Upper lobe of right lung (tissue), 1 donor: Measurements from ENCODE around the gene MPST. TPM values are rescaled to one million over a fixed set of nuclear protein-coding genes. Genes with fewer than 3 reads are reported as not detected.

Source experiments
- ATAC-seq: fragments of 200-7000 bp; cut with Tn5 transposase; one replicate; pipeline ENCODE4 v1.9.1; 2020; ENCODE audit warnings: mild to moderate bottlenecking, moderate library complexity
- DNase-seq: peaks from one replicate; pipeline ENCODE4 v3.0.0-alpha.2; 2020
- H3K27ac ChIP-seq: fragments of 200-600 bp; one replicate; pipeline ENCODE4 v1.8.0; 2022
- H3K27me3 ChIP-seq: fragments of 200-600 bp; one replicate; pipeline ENCODE4 v1.8.0; 2022; ENCODE audit warnings: mild to moderate bottlenecking
- H3K36me3 ChIP-seq: fragments of 200-600 bp; one replicate; pipeline ENCODE4 v1.8.0; 2022
- H3K4me1 ChIP-seq: fragments of 200-600 bp; one replicate; pipeline ENCODE4 v1.8.0; 2022
- H3K4me3 ChIP-seq: fragments of 200-600 bp; one replicate; pipeline ENCODE4 v1.8.0; 2022; ENCODE audit warnings: mild to moderate bottlenecking
- H3K9me3 ChIP-seq: fragments of 200-600 bp; one replicate; pipeline ENCODE4 v1.8.0; 2022
- intact Hi-C: fragments of 100-400 bp; cut with DNase I; formaldehyde crosslinking; loops from one replicate; pipeline ENCODE4 v1.11.0; 2022
- total RNA-seq: library from RNA; stranded (reverse); fragmentation: NEBNext Ultra II Directional; extraction: Animal tissue kit (Norgen Biotek cat#: 25700); gene quantifications from one replicate; pipeline ENCODE4 v1.2.1, GENCODE V29; 2021
- TF ChIP-seq, protein P1 (sequence below): fragments of 200-600 bp; IDR thresholded peaks from one replicate; pipeline ENCODE4 v1.8.0; 2022; ENCODE audit warnings: antibody characterized with exemption
- donor health status: DM: no; HTN: yes; CAD: no; lungs with severe emphysema.

MPST gene
- total RNA-seq, 1 donor from 2014 or later = 71.4 TPM

DNA sequence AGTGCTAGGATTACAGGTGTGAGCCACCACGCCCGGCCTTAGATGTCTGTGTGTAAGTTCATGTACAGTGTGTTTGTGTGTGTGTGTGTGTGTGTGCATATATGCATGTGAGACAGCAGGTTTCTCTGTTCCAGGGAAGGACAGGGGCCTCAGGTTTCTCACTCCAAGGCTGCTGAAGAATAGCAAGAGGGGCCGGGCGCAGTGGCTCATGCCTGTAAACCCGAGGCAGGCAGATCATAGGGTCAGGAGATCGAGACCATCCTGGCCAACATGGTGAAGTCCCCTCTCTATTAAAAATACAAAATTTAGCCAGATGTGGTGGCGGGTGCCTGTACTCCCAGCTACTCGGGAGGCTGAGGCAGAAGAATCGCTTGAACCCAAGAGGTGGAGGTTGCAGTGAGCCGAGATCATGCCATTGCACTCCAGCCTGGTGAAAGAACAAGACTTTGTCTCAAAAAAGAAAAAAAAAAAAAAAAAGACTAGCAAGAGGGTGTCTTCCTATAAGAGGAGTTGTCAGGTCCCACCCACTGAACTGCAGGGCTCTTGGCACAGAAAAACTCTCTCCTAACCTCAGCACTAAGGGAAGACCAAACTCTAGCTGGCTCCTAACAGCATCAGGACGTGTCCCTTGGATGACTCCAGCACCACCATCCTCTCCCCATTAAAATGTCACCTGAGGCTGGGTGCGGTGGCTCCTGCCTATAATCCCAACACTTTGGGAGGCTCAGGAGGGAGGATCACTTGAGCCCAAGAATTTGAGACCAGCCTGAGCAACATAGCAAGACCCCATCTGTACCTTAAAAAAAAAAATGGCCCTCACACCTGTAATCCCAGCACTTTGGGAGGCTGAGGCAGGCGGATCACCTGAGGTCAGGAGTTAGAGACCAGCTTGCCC lies 40.3 kb upstream of the MPST start:
- Histone ChIP-seq H3K27ac (no peak overlapping the region), H3K4me1 (no peaks in the 10 kb centered on the region), H3K36me3 (no peaks in the 10 kb centered on the region), H3K27me3 (no peaks in the 10 kb centered on the region), H3K9me3 (no peaks in the 10 kb centered on the region), H3K4me3 (no peak overlapping the region)
- TF ChIP-seq, protein P1, sequence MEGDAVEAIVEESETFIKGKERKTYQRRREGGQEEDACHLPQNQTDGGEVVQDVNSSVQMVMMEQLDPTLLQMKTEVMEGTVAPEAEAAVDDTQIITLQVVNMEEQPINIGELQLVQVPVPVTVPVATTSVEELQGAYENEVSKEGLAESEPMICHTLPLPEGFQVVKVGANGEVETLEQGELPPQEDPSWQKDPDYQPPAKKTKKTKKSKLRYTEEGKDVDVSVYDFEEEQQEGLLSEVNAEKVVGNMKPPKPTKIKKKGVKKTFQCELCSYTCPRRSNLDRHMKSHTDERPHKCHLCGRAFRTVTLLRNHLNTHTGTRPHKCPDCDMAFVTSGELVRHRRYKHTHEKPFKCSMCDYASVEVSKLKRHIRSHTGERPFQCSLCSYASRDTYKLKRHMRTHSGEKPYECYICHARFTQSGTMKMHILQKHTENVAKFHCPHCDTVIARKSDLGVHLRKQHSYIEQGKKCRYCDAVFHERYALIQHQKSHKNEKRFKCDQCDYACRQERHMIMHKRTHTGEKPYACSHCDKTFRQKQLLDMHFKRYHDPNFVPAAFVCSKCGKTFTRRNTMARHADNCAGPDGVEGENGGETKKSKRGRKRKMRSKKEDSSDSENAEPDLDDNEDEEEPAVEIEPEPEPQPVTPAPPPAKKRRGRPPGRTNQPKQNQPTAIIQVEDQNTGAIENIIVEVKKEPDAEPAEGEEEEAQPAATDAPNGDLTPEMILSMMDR = no peak
- no peak for ATAC-seq
- intact Hi-C loops = no loop called here
- DNase-seq = no peak

DNA sequence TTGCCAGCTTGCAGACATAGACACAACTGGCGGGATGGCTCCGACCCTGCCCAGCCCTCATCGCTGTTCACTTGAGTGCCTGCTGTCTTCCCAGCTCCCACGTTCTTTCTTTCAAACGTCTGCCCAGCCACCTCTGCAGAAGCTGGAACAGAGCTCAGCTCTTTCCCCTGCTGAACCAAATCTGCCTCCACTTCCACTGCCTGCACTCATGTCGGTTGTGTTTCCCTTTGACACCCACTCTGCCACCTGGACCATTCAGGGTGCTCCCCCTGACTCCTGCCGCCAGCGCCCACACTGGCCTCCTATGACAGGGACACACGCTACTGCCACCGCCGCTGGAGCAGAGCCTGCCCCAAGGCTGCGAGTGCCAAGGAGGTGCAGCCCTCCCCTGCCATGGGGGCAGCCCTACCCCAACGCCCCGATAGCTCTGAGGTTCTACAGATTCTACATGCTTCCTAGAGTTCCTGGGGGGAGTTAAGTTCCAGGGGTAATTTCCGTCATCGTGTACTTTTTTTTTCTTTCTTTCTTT lies 38.2 kb upstream of the MPST start:
- no peaks in the 10 kb centered on the region for H3K27me3 ChIP-seq
- no peaks in the 10 kb centered on the region for H3K4me1 ChIP-seq
- DNase-seq (no peak), ATAC-seq (no peak)
- TF ChIP-seq, protein P1 = no peak
- peaks cover 11% of the 10 kb centered on the region for H3K9me3 ChIP-seq
- intact Hi-C loops = loop anchor here (10.0 kb wide), 1 partner anchor 197 kb away; no protein-coding TSS in a partner anchor
- H3K36me3 ChIP-seq = no peaks in the 10 kb centered on the region
- no peak overlapping the region for H3K27ac ChIP-seq
- H3K4me3 ChIP-seq = no peak overlapping the region

DNA sequence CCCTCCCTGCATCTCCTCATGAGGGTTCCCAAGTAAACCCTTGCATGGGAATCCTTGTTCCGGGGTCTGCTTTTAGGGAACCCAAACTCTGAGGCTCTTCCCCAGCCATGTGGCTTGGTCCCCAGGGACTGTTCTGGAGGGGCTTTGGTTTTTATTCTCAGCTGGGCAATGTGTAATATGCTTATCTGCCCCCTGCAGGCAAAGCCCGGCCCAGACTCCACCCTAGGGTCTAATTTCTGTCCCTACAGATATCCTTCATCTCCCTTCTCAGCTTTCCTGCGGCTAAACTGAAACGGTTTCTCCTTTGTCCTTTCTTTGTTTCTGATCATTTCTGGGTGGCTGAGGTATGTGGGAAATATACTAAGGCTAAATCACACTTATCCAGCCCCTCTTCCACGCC lies 37.4 kb upstream of the MPST start:
- DNase-seq (no peak), ATAC-seq (no peak)
- Histone ChIP-seq H3K4me3 (no peak overlapping the region), H3K27me3 (no peaks in the 10 kb centered on the region), H3K27ac (no peak overlapping the region), H3K36me3 (no peaks in the 10 kb centered on the region), H3K9me3 (peaks cover 13% of the 10 kb centered on the region), H3K4me1 (no peaks in the 10 kb centered on the region)
- TF ChIP-seq, protein P1 = no peak
- intact Hi-C loops = loop anchor here (10.0 kb wide), 1 partner anchor 197 kb away; no protein-coding TSS in a partner anchor

DNA sequence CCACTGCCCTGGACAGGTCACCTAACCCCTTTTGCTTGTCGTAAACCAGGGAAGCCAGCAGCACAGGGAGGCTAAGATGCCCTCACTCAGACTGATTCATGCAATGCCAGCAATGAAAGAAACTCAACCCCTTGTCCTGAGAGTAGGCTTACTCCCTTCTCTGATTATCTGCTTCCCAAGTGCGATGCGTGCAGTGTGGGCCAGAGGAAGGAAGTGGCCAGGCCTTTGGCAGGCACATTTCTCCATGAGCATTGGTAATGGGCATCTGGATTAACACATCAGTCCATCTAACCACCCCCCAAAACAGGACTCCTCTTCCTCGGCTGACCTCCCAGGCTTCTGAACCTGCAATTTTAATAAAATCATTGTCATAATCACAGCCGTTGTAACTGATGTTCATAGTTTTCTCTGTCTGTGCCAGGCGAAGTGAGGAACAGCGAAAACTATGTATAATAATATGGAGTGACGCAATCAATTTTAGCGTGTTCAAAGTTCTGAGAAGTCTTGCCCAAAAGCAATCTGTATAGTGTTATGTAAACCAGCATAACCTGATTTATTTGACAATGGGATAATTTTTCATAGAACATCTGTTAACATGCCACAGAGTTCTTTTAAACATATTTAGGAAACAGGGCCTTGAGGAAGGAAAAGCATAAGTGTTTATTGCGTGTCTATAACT lies 34.2 kb upstream of the MPST start:
- no peak for DNase-seq
- no peak for ATAC-seq
- intact Hi-C loops = loop anchor here (10.0 kb wide), 1 partner anchor 201 kb away; no protein-coding TSS in a partner anchor
- Histone ChIP-seq H3K36me3 (no peaks in the 10 kb centered on the region), H3K4me3 (no peak overlapping the region), H3K27ac (no peak overlapping the region), H3K9me3 (peaks cover 13% of the 10 kb centered on the region), H3K4me1 (no peaks in the 10 kb centered on the region), H3K27me3 (peaks cover 8% of the 10 kb centered on the region)
- TF ChIP-seq, protein P1 = no peak

DNA sequence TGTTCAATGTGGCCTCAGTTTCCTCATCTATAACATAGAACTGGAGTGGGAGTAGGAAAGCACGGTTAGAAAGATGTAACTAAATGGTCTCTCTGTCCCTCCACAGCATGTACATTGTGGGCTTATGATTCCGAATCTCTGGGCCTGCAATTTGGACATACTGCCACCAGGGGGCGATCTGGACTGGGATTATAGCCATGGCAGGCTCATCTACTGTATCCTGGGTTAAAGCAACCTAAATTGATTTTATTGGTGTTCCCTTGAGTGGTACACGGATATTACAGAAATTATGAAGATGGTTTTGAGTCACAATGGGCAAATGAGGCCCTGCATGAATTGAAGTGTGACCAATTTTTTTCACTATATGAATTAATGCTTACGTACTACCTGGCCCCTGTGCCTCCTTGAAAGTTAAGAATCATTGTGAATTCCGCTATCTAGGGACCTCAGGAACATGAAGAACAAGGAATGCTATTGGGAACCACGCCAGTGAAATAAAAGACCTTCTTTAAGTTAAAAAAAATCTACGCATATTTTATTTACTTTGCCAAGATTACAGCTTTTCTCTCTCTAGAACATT lies 33.2 kb upstream of the MPST start:
- intact Hi-C loops = loop anchor here (10.0 kb wide), 1 partner anchor 202 kb away; no protein-coding TSS in a partner anchor
- peaks cover 13% of the 10 kb centered on the region for H3K9me3 ChIP-seq
- peaks cover 17% of the 10 kb centered on the region for H3K27me3 ChIP-seq
- no peaks in the 10 kb centered on the region for H3K4me1 ChIP-seq
- TF ChIP-seq, protein P1 = peak; percentile 54
- DNase-seq (no peak), ATAC-seq (no peak)
- no peaks in the 10 kb centered on the region for H3K36me3 ChIP-seq
- no peak overlapping the region for H3K27ac ChIP-seq
- no peak overlapping the region for H3K4me3 ChIP-seq
